CD14-positive monocyte (primary cell): ENCODE results near the gene FAM120A. TPM values are rescaled to one million over a fixed set of nuclear protein-coding genes. Genes with fewer than 3 reads are reported as not detected.

Experiments used
- DNase-seq, 3 donors: peaks; one replicate each; pipeline ENCODE4 v3.0.0-alpha.2; 2011 to 2022
- H2AFZ ChIP-seq: 2 replicates; pipeline ENCODE4 v1.6.0; 2012; ENCODE audit warnings: mild to moderate bottlenecking, low read depth, low read length, inconsistent platforms; ENCODE audit not compliant: insufficient read depth, poor library complexity, severe bottlenecking
- H3K27ac ChIP-seq, 2 donors: 1 replicate in 1 of 2; 2 replicates in 1 of 2; pipeline ENCODE4 v1.5.1; 2012 to 2013; ENCODE audit warnings: low read length in 2 of 2, control low read depth in 1 of 2, inconsistent platforms in 1 of 2, low read depth in 1 of 2, mild to moderate bottlenecking in 1 of 2
- H3K27me3 ChIP-seq, 2 donors: one replicate each; pipeline versions ENCODE4 v1.6.0 to v1.6.1; 2011 to 2013; ENCODE audit warnings: low read length in 2 of 2; ENCODE audit not compliant: control insufficient read depth in 2 of 2, insufficient read depth in 2 of 2
- H3K36me3 ChIP-seq, 2 donors: replicated peaks in 1 of 2; 1 replicate in 1 of 2; 2 replicates in 1 of 2; pipeline versions ENCODE4 v1.5.1 to v1.6.1; 2012 to 2013; ENCODE audit warnings: low read length in 2 of 2, control low read depth in 1 of 2, inconsistent platforms in 1 of 2, mild to moderate bottlenecking in 1 of 2; ENCODE audit not compliant: insufficient read depth in 2 of 2, control insufficient read depth in 1 of 2
- H3K4me1 ChIP-seq, 2 donors: 1 replicate in 1 of 2; 2 replicates in 1 of 2; pipeline versions ENCODE4 v1.5.1 to v1.6.1; 2012 to 2013; ENCODE audit warnings: low read length in 2 of 2, control low read depth in 1 of 2, inconsistent platforms in 1 of 2, mild to moderate bottlenecking in 1 of 2, moderate library complexity in 1 of 2; ENCODE audit not compliant: insufficient read depth in 2 of 2, control insufficient read depth in 1 of 2
- H3K4me2 ChIP-seq: replicated peaks from 2 replicates; pipeline ENCODE3; 2012; ENCODE audit warnings: low read length, moderate library complexity, mild to moderate bottlenecking; ENCODE audit not compliant: poor library complexity, severe bottlenecking; ENCODE audit errors: extremely low read depth
- H3K4me3 ChIP-seq, 3 experiments: fragments of 200-600 bp in 1 of 3; sonication (generic) in 1 of 3; replicated peaks in 1 of 3; 1 replicate in 2 of 3; 2 replicates in 1 of 3; pipeline ENCODE4 v1.5.1; 2011 to 2013; ENCODE audit warnings: low read length in 3 of 3, mild to moderate bottlenecking in 3 of 3, control low read depth in 2 of 3, low read depth in 2 of 3, inconsistent platforms in 1 of 3, moderate library complexity in 1 of 3
- H3K79me2 ChIP-seq: 2 replicates; pipeline ENCODE4 v1.6.0; 2012; ENCODE audit warnings: mild to moderate bottlenecking, control low read depth, inconsistent platforms, low read length, moderate library complexity; ENCODE audit not compliant: insufficient read depth
- H3K9ac ChIP-seq: 2 replicates; pipeline ENCODE4 v1.6.0; 2017; ENCODE audit warnings: low read length, mild to moderate bottlenecking; ENCODE audit not compliant: insufficient read depth, poor library complexity, severe bottlenecking
- H3K9me3 ChIP-seq, 2 donors: replicated peaks in 1 of 2; 1 replicate in 1 of 2; 2 replicates in 1 of 2; pipeline versions ENCODE4 v1.5.1 to v1.6.1; 2012 to 2013; ENCODE audit warnings: low read length in 2 of 2, control low read depth in 1 of 2; ENCODE audit not compliant: control insufficient read depth in 1 of 2, insufficient read depth in 1 of 2
- H4K20me1 ChIP-seq: 2 replicates; pipeline ENCODE4 v1.6.0; 2012; ENCODE audit warnings: mild to moderate bottlenecking, low read length, control low read depth, moderate library complexity; ENCODE audit not compliant: insufficient read depth
- H3K27ac Mint-ChIP-seq, 7 donors: one replicate each; pipeline ENCODE4 v1.8.0; 2020; ENCODE audit warnings: mild to moderate bottlenecking in 7 of 7, mixed read lengths in 7 of 7, moderate library complexity in 6 of 7, inconsistent platforms in 2 of 7
- H3K27me3 Mint-ChIP-seq, 3 donors: one replicate each; pipeline ENCODE4 v1.8.0; 2021 to 2022; ENCODE audit warnings: low read depth in 3 of 3, mild to moderate bottlenecking in 3 of 3, mixed read lengths in 3 of 3, moderate library complexity in 3 of 3, inconsistent platforms in 1 of 3
- H3K36me3 Mint-ChIP-seq, 2 donors: one replicate each; pipeline ENCODE4 v1.8.0; 2020; ENCODE audit warnings: mixed read lengths in 2 of 2, inconsistent platforms in 1 of 2, mild to moderate bottlenecking in 1 of 2
- H3K4me1 Mint-ChIP-seq: one replicate; pipeline ENCODE4 v1.8.0; 2020; ENCODE audit warnings: mild to moderate bottlenecking, mixed read lengths
- H3K4me3 Mint-ChIP-seq, 2 donors: one replicate each; pipeline ENCODE4 v1.8.0; 2020; ENCODE audit warnings: mild to moderate bottlenecking in 2 of 2, mixed read lengths in 2 of 2, moderate library complexity in 1 of 2
- H3K9me3 Mint-ChIP-seq, 7 donors: one replicate each; pipeline ENCODE4 v1.8.0; 2020 to 2022; ENCODE audit warnings: mixed read lengths in 7 of 7, mild to moderate bottlenecking in 6 of 7, moderate library complexity in 6 of 7, inconsistent platforms in 2 of 7
- CTCF ChIP-seq: fragments of 200-600 bp; IDR thresholded peaks from one replicate; pipeline ENCODE4 v1.8.0; 2022; ENCODE audit warnings: antibody characterized with exemption, mild to moderate bottlenecking
- WGBS: methylation state at CpG from one replicate; pipeline ENCODE4 v1.1.5; 2013; ENCODE audit warnings: missing lambda C conversion rate; ENCODE audit not compliant: insufficient coverage; 5-methylcytosine and 5-hydroxymethylcytosine counted together
- intact Hi-C, 2 donors: fragments of 100-400 bp; cut with micrococcal nuclease; formaldehyde crosslinking; loops; one replicate each; pipeline versions ENCODE4 v1.15.0 to v1.15.1; 2023
- polyA plus RNA-seq, 3 donors: library from polyadenylated mRNA; depleted of rRNA in 1 of 3; unstranded in 2 of 3; stranded (reverse) in 1 of 3; fragments of 300-500 nt in 2 of 3; fragments of >200 nt in 1 of 3; fragmentation: Illumina TruSeq in 2 of 3; gene quantifications; 1 replicate in 2 of 3; 2 replicates in 1 of 3; pipeline ENCODE4 v1.2.3, GENCODE V29; 2012 to 2021

The FAM120A gene
- polyA plus RNA-seq, 3 donors: 10.4 to 76.6 (median 12.7) TPM

- no peak overlapping the region for H3K9ac ChIP-seq
- Mint-ChIP-seq H3K4me1 (peaks cover 65% of the 10 kb centered on the region), H3K36me3 (peaks cover 68 to 69% of the 10 kb centered on the region in 2 donors), H3K27me3 (no peaks in the 10 kb centered on the region), H3K4me3 (peak overlapping the region; percentile 69 to 82), H3K9me3 (peaks cover 0 to 2% (median 0%) of the 10 kb centered on the region in 7 donors), H3K27ac (peak overlapping the region; percentile 86 to 99 (median 87))
- no peaks in the 10 kb centered on the region for H3K27me3 ChIP-seq
- no peak for TF ChIP-seq CTCF
- intact Hi-C loops: loop anchor here (5.0 to 10.0 kb wide), 3 partner anchors 49 to 407 kb away; partner anchors contain the start of genes CARD19 (in 1 of the 2), FAM120A (in 1 of the 2) and FAM120AOS (in 1 of the 2)
- DNase-seq: no peak
- H2AFZ ChIP-seq: no peak overlapping the region
- peak overlapping the region in 2 of 3 experiments; percentile 25 to 61 for H3K4me3 ChIP-seq
- H3K9me3 ChIP-seq: no peaks in the 10 kb centered on the region
- peaks cover 82% of the 10 kb centered on the region for H3K79me2 ChIP-seq
- 70% methylated on average over 2 of the region's 4 CpGs for WGBS
- H4K20me1 ChIP-seq: peaks cover 2% of the 10 kb centered on the region
- peaks cover 40 to 47% of the 10 kb centered on the region in 2 donors for H3K36me3 ChIP-seq
- H3K27ac ChIP-seq: peak overlapping the region in 1 of 2 donors; percentile 72
- H3K4me1 ChIP-seq: peaks cover 50 to 63% of the 10 kb centered on the region in 2 donors
- H3K4me2 ChIP-seq: peak overlapping the region; percentile 67
Measured at GRCh38 chr9:93501406-93501805, 49.9 kb downstream of the FAM120A start.

- 83% methylated on average over 1 of the region's 4 CpGs for whole genome bisulfite sequencing
Measured at GRCh38 chr9:93503381-93503780, 51.9 kb downstream of the FAM120A start.

More at GRCh38 chr9:93503381-93503780, 51.9 kb downstream of the FAM120A start:
- H3K36me3 Mint-ChIP-seq: peaks cover 56 to 60% of the 10 kb centered on the region in 2 donors
- Histone ChIP-seq H3K9me3 (no peaks in the 10 kb centered on the region), H3K4me1 (peaks cover 69 to 83% of the 10 kb centered on the region in 2 donors), H3K4me2 (peak overlapping the region; percentile 83), H4K20me1 (no peaks in the 10 kb centered on the region), H3K4me3 (peak overlapping the region in 1 of 3 experiments; percentile 21), H3K79me2 (peaks cover 84% of the 10 kb centered on the region), H3K27ac (peak overlapping the region in 1 of 2 donors; percentile 72), H2AFZ (no peak overlapping the region), H3K9ac (no peak overlapping the region), H3K27me3 (no peaks in the 10 kb centered on the region), H3K36me3 (peaks cover 22 to 27% of the 10 kb centered on the region in 2 donors)
- no peak for TF ChIP-seq CTCF
- intact Hi-C loops: loop anchor here (5.0 to 10.0 kb wide), 3 partner anchors 51 to 409 kb away; partner anchors contain the start of genes CARD19 (in 1 of the 2), FAM120A (in 1 of the 2) and FAM120AOS (in 1 of the 2)
- peaks cover 0 to 2% (median 0%) of the 10 kb centered on the region in 7 donors for H3K9me3 Mint-ChIP-seq
- H3K27ac Mint-ChIP-seq: peak overlapping the region; percentile 76 to 99 (median 84)
- DNase-seq: peak in 1 of 3 donors; percentile 15
- H3K4me1 Mint-ChIP-seq: peaks cover 85% of the 10 kb centered on the region
- no peaks in the 10 kb centered on the region for H3K27me3 Mint-ChIP-seq
- H3K4me3 Mint-ChIP-seq: peak overlapping the region in 1 of 2 donors; percentile 18
